Peyer's patch (tissue), 4 donors: ENCODE measurements around the gene MET. TPM values are rescaled to one million over a fixed set of nuclear protein-coding genes. Genes with fewer than 3 reads are reported as not detected.
"Not testable (repeated sequence)": the region's sequence is repeated elsewhere in the genome, so short reads cannot be mapped to it uniquely, and the experiment has no call there.

ENCODE experiments used
- DNase-seq, 3 donors: peaks; one replicate each; pipeline ENCODE4 v3.0.0-alpha.2; 2017 to 2019
- H3K27ac ChIP-seq, 4 donors: fragments of 200-600 bp; sonication (generic); one replicate each; pipeline ENCODE4 v1.5.1; 2016 to 2019
- H3K27me3 ChIP-seq, 2 donors: fragments of 200-600 bp; sonication (generic); one replicate each; pipeline ENCODE4 v1.5.1; 2019
- H3K36me3 ChIP-seq, 3 donors: fragments of 200-600 bp; sonication (generic); one replicate each; pipeline ENCODE4 v1.5.1; 2016 to 2019
- H3K4me1 ChIP-seq, 4 donors: fragments of 200-600 bp; sonication (generic); one replicate each; pipeline ENCODE4 v1.5.1; 2016 to 2019
- H3K4me3 ChIP-seq, 4 donors: fragments of 200-600 bp; sonication (generic); 1 replicate in 3 of 4; 2 replicates in 1 of 4; pipeline ENCODE4 v1.5.1; 2016 to 2019; ENCODE audit warnings: mild to moderate bottlenecking in 1 of 4
- H3K9me3 ChIP-seq, 4 donors: fragments of 200-600 bp; sonication (generic); one replicate each; pipeline ENCODE4 v1.5.1; 2016 to 2019; ENCODE audit warnings: mild to moderate bottlenecking in 1 of 4
- POLR2A ChIP-seq, 2 donors: fragments of 450-650 bp; IDR thresholded peaks; one replicate each; pipeline ENCODE4 v1.5.1; 2017; ENCODE audit warnings: antibody characterized with exemption in 2 of 2, mild to moderate bottlenecking in 2 of 2, moderate library complexity in 2 of 2
- total RNA-seq, 4 donors: library from RNA; depleted of rRNA; stranded (reverse); fragments of >200 nt; gene quantifications; one replicate each; pipeline ENCODE4 v1.1.0, GENCODE V29; 2016
- TF ChIP-seq, protein P1 (sequence below), 6 experiments: fragments of 450-650 bp in 4 of 6; fragments of 200-600 bp in 2 of 6; sonication (generic) in 1 of 6; IDR thresholded peaks; one replicate each; pipeline ENCODE4 v1.5.1; 2017 to 2019; ENCODE audit warnings: antibody characterized with exemption in 6 of 6, mild to moderate bottlenecking in 3 of 6, moderate library complexity in 1 of 6

MET gene
- total RNA-seq, 4 donors from 2014 or later: 2.5 to 34.0 (median 23.6) TPM

DNA sequence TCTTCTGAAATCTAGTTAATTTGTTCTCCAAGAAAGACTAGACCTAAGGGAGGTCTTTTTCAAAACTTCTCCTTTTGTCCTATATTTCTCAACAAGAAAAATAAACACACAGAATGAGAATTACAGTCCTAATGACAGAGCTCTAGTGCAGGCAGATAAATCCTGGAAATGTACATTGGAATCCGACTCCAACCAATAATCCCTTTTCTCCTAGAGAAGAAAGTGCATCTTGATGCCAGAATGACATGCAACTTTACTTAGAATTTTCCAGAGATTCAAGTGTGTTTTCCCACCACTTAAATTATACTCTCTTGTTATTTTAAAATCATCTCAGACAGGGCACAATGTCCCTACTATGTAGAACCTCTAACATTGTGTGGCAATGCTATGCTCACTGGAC, 68.2 kb downstream of the MET start:
- Histone ChIP-seq H3K36me3 (peaks cover 0 to 3% (median 0%) of the 10 kb centered on the region in 3 donors), H3K27me3 (no peaks in the 10 kb centered on the region), H3K27ac (no peak overlapping the region), H3K9me3 (no peaks in the 10 kb centered on the region), H3K4me3 (no peak overlapping the region), H3K4me1 (no peaks in the 10 kb centered on the region)
- no peak for DNase-seq
- TF ChIP-seq POLR2A (IDR thresholded peaks at IDR 0.05): no peak
- TF ChIP-seq, protein P1, sequence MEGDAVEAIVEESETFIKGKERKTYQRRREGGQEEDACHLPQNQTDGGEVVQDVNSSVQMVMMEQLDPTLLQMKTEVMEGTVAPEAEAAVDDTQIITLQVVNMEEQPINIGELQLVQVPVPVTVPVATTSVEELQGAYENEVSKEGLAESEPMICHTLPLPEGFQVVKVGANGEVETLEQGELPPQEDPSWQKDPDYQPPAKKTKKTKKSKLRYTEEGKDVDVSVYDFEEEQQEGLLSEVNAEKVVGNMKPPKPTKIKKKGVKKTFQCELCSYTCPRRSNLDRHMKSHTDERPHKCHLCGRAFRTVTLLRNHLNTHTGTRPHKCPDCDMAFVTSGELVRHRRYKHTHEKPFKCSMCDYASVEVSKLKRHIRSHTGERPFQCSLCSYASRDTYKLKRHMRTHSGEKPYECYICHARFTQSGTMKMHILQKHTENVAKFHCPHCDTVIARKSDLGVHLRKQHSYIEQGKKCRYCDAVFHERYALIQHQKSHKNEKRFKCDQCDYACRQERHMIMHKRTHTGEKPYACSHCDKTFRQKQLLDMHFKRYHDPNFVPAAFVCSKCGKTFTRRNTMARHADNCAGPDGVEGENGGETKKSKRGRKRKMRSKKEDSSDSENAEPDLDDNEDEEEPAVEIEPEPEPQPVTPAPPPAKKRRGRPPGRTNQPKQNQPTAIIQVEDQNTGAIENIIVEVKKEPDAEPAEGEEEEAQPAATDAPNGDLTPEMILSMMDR (IDR thresholded peaks at IDR 0.05): no peak

DNA sequence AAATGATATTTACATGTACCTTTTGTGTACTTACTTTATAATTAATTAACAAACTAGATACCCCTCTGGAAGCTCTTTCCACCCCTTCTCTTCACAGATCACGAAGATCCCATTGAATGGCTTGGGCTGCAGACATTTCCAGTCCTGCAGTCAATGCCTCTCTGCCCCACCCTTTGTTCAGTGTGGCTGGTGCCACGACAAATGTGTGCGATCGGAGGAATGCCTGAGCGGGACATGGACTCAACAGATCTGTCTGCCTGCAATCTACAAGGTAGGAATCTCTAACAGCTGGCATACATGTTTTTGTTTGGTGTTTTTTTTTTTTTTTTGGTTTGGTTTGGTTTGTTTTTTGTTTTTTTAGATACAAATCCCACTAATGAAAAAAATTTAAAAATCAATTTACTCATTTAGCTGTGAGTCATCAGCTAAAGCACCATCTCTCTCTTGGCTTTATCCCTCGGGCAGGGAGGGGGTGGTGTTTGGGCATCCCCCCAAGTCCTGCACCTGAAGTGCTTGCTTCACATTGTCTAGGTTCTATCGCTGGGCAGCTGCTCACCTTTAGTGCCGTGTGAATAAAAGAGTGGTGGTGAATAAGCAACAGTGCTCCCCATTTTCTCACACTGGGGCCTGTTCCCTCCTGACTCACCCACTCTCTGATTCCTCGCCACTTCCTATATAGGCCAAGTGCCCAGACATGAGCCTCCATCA, 68.9 kb downstream of the MET start:
- H3K4me1 ChIP-seq: no peaks in the 10 kb centered on the region
- no peaks in the 10 kb centered on the region for H3K27me3 ChIP-seq
- no peak for DNase-seq
- H3K36me3 ChIP-seq: peaks cover 0 to 3% (median 0%) of the 10 kb centered on the region in 3 donors
- H3K9me3 ChIP-seq: no peaks in the 10 kb centered on the region
- H3K4me3 ChIP-seq: no peak overlapping the region
- no peak overlapping the region for H3K27ac ChIP-seq
- TF ChIP-seq, protein P1 (IDR thresholded peaks at IDR 0.05): no peak
- TF ChIP-seq POLR2A (IDR thresholded peaks at IDR 0.05): no peak

DNA sequence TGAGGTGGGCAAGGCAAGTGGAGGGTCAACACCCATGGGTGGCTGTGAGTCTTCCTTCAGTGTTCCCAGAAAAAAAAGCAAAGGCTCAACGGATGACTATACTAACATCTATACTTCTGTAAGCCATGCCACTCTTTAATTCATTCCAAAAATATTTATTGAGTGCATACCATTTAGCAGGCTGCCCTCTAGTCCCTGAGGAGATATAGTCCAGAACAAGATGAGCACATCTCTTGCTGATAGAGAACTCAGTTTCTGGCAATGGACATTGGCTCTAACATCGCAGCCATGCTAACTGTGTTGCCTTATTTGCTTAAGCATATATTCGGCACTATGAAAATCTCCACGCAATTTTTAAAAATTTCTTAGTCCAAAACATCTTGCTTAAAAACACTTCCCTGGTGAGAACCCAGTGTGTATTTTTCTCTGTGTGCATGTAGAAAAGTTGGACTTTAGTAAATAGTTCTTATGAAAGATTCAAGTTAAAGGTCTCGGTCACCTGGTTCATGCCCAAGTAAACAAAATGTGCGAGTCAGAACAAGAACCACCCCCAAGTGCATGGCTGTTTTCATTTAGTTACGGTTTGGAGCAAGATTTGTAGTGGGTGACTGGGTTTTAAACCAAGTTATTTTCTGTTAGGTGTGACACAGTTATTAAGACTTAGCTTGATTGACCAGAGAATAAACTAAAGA, 69.8 kb downstream of the MET start:
- Histone ChIP-seq H3K4me1 (no peaks in the 10 kb centered on the region), H3K27ac (no peak overlapping the region), H3K27me3 (no peaks in the 10 kb centered on the region), H3K36me3 (peaks cover 0 to 3% (median 0%) of the 10 kb centered on the region in 3 donors), H3K4me3 (no peak overlapping the region), H3K9me3 (no peaks in the 10 kb centered on the region)
- no peak for TF ChIP-seq POLR2A (IDR thresholded peaks at IDR 0.05)
- TF ChIP-seq, protein P1 (IDR thresholded peaks at IDR 0.05): no peak
- DNase-seq: no peak

DNA sequence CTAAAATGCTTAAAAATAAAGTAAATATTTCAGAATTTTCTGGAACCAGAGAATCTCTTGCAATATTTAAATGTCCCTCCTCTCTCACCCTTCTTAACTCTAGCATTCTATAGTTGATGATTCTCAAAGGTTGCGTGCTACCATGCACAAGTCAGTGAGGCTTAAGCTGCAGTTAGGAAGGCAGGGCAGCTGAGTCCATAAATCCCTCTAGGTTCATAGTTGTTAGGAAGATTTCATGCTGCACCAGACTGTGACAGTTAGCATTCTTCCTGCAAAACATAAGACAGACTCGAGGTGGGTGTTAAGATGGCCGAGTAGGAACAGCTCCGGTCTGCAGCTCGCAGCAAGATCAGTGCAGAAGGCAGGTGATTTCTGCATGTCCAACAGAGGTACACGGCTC, 70.6 kb downstream of the MET start:
- TF ChIP-seq, protein P1 (IDR thresholded peaks at IDR 0.05): no peak
- no peak for TF ChIP-seq POLR2A (IDR thresholded peaks at IDR 0.05)
- Histone ChIP-seq H3K36me3 (peaks cover 0 to 3% (median 0%) of the 10 kb centered on the region in 3 donors), H3K9me3 (no peaks in the 10 kb centered on the region), H3K4me1 (no peaks in the 10 kb centered on the region), H3K4me3 (no peak overlapping the region), H3K27me3 (no peaks in the 10 kb centered on the region), H3K27ac (no peak overlapping the region)
- DNase-seq: no peak

DNA sequence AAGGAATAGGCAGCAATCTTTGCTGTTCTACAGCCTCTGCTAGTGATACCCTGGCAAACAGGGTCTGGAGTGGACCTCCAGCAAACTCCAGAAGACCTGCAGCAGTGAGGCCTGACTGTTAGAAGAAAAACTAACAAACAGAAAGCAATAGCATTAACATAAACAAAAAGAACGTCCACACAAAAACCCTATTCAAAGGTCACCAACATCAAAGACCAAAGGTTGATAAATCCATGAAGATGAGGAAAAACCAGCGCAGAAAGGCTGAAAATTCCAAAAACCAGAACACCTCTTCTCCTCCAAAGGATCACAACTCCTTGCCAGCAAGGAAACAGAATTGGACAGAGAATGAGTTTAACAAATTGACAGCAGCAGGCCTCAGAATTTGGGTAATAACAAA, 71.8 kb downstream of the MET start:
- not testable (repeated sequence) for H3K4me3 ChIP-seq, DNase-seq, H3K27ac ChIP-seq, H3K27me3 ChIP-seq, H3K36me3 ChIP-seq, H3K4me1 ChIP-seq, H3K9me3 ChIP-seq

DNA sequence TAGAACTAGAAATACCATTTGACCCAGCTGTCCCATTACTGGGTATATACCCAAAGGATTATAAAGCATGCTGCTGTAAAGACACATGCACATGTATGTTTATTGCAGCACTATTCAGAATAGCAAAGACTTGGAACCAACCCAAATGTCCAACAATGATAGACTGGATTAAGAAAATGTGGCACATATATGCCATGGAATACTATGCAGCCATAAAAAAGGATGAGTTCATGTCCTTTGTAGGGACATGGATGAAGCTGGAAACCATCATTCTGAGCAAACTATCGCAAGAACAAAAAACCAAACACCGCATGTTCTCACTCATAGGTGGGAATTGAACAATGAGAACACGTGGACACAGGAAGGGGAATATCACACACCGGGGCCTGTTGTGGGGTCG, 74.4 kb downstream of the MET start:
- H3K36me3 ChIP-seq, H3K9me3 ChIP-seq: not testable (repeated sequence)

DNA sequence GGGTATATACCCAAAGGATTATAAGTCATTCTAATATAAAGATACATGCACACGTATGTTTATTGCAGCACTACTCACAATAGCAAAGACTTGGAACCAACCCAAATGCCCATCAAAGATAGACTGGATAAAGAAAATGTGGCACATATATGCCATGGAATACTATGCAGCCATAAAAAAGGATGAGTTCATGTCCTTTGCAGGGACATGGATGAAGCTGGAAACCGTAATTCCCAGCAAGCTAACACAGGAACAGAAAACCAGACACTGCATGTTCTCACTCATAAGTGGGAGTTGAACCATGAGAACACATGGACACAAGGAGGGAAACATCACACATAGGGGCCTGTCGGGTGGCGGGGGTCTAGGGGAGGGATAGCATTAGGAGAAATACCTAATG, 79.1 kb downstream of the MET start:
- H3K9me3 ChIP-seq, H3K27ac ChIP-seq, H3K4me1 ChIP-seq: not testable (repeated sequence)

More for the DNA sequence above, 74.4 kb downstream of the MET start:
- H3K4me1 ChIP-seq, H3K27ac ChIP-seq, H3K27me3 ChIP-seq, H3K4me3 ChIP-seq, DNase-seq: not testable (repeated sequence)

More for the DNA sequence above, 79.1 kb downstream of the MET start:
- not testable (repeated sequence) for H3K27me3 ChIP-seq, H3K36me3 ChIP-seq, H3K4me3 ChIP-seq, DNase-seq
